HepG2 (cell line): ENCODE results near the gene PRIMA1. TPM values are rescaled to one million over a fixed set of nuclear protein-coding genes. Genes with fewer than 3 reads are reported as not detected.

Source experiments
- EED ChIP-seq: sonication (generic); formaldehyde crosslinking; IDR thresholded peaks from 2 replicates; pipeline ENCODE4 v1.5.0; 2020; ENCODE audit warnings: mild to moderate bottlenecking, missing genetic modification reagents
- EZH2 ChIP-seq: conservative IDR thresholded peaks from 2 replicates; pipeline ENCODE4 v1.6.1; 2012; ENCODE audit warnings: mild to moderate bottlenecking, low read depth, low read length, moderate library complexity
- FOXC1 ChIP-seq: sonication (generic); formaldehyde crosslinking; IDR thresholded peaks from 2 replicates; pipeline ENCODE4 v1.8.0; 2022; ENCODE audit warnings: mild to moderate bottlenecking, missing genetic modification reagents, borderline replicate concordance
- KAT7 ChIP-seq: IDR thresholded peaks from 2 replicates; pipeline ENCODE4 v1.6.1; 2018; ENCODE audit warnings: borderline replicate concordance, missing compliant biosample characterization
- MED8 ChIP-seq: sonication (generic); formaldehyde crosslinking; IDR thresholded peaks from 2 replicates; pipeline ENCODE4 v1.8.1; 2023; ENCODE audit warnings: mild to moderate bottlenecking, missing genetic modification reagents; ENCODE audit not compliant: insufficient replicate concordance
- NCOA1 ChIP-seq: sonication (generic); formaldehyde crosslinking; IDR thresholded peaks from 2 replicates; pipeline ENCODE4 v1.9.0; 2021; ENCODE audit warnings: missing genetic modification reagents
- NONO ChIP-seq, 2 experiments: fragments of 450-650 bp in 1 of 2; sonication (generic) in 1 of 2; formaldehyde crosslinking in 1 of 2; IDR thresholded peaks in 1 of 2; conservative IDR thresholded peaks in 1 of 2; 2 replicates each; pipeline versions ENCODE4 v1.6.1 to v1.8.0; 2017 to 2022; ENCODE audit warnings: mild to moderate bottlenecking in 1 of 2, missing genetic modification reagents in 1 of 2, moderate library complexity in 1 of 2
- RFX3 ChIP-seq: IDR thresholded peaks from 2 replicates; pipeline ENCODE4 v1.6.1; 2016; ENCODE audit warnings: missing biosample characterization, missing genetic modification reagents
- TCF7L2 ChIP-seq: IDR thresholded peaks from 2 replicates; pipeline ENCODE4 v1.6.1; 2011; ENCODE audit warnings: mild to moderate bottlenecking, low read depth, low read length, moderate library complexity
- ZNF234 ChIP-seq: sonication (generic); formaldehyde crosslinking; conservative IDR thresholded peaks from 2 replicates; pipeline ENCODE4 v1.5.1; 2020; ENCODE audit warnings: mild to moderate bottlenecking, missing genetic modification reagents
- ZNF331 ChIP-seq: sonication (generic); formaldehyde crosslinking; IDR thresholded peaks from 2 replicates; pipeline ENCODE4 v1.4.0; 2020; ENCODE audit warnings: missing genetic modification reagents
- ZNF432 ChIP-seq: sonication (generic); formaldehyde crosslinking; IDR thresholded peaks from 2 replicates; pipeline ENCODE4 v1.5.0; 2020; ENCODE audit warnings: missing genetic modification reagents, mild to moderate bottlenecking, borderline replicate concordance
- ZNF441 ChIP-seq: sonication (generic); formaldehyde crosslinking; IDR thresholded peaks from 2 replicates; pipeline ENCODE4 v1.7.0; 2021; ENCODE audit warnings: missing genetic modification reagents, borderline replicate concordance
- ZNF572 ChIP-seq: sonication (generic); formaldehyde crosslinking; IDR thresholded peaks from 2 replicates; pipeline ENCODE4 v1.5.1; 2020; ENCODE audit warnings: mild to moderate bottlenecking, missing genetic modification reagents
- ZNF629 ChIP-seq: sonication (generic); formaldehyde crosslinking; conservative IDR thresholded peaks from 2 replicates; pipeline ENCODE4 v1.5.0; 2020; ENCODE audit warnings: missing genetic modification reagents
- ZNF678 ChIP-seq: sonication (generic); formaldehyde crosslinking; IDR thresholded peaks from 2 replicates; pipeline ENCODE4 v1.4.0; 2020; ENCODE audit warnings: mild to moderate bottlenecking, missing genetic modification reagents
- ZNF709 ChIP-seq: sonication (generic); formaldehyde crosslinking; IDR thresholded peaks from 2 replicates; pipeline ENCODE4 v1.5.0; 2020; ENCODE audit warnings: mild to moderate bottlenecking, missing genetic modification reagents
- ZNF768 ChIP-seq: sonication (generic); formaldehyde crosslinking; IDR thresholded peaks from 2 replicates; pipeline ENCODE4 v1.4.0; 2020; ENCODE audit warnings: missing genetic modification reagents
- polyA plus RNA-seq, 8 experiments: library from polyadenylated mRNA; depleted of rRNA in 3 of 8; stranded (reverse) in 7 of 8; unstranded in 1 of 8; fragments of >200 nt; fragmentation: Illumina TruSeq in 4 of 8; extraction: Trizol in 4 of 8; gene quantifications; 2 replicates each; pipeline versions ENCODE4 v1.2.1 to v1.2.3, GENCODE V29; 2011 to 2016; ENCODE audit warnings: low read depth in 4 of 8, missing spikeins in 1 of 8, mixed read lengths in 1 of 8; ENCODE audit not compliant: insufficient read depth in 1 of 8
- total RNA-seq, 5 experiments: library from RNA; depleted of rRNA; stranded (reverse); fragments of >200 nt; fragmentation: Illumina TruSeq; extraction: Trizol; gene quantifications; 2 replicates each; pipeline ENCODE4 v1.2.3, GENCODE V29; 2016; ENCODE audit warnings: low read depth in 1 of 5
- TF ChIP-seq, protein P1 (sequence below): sonication (generic); formaldehyde crosslinking; IDR thresholded peaks from one replicate; pipeline ENCODE4 v1.5.1; 2020; ENCODE audit warnings: mild to moderate bottlenecking, missing genetic modification reagents; ENCODE audit errors: not compliant biosample characterization
- TF ChIP-seq, protein P2 (sequence below): sonication (generic); formaldehyde crosslinking; IDR thresholded peaks from 2 replicates; pipeline ENCODE4 v1.4.0; 2020; ENCODE audit warnings: low read depth, mild to moderate bottlenecking, missing genetic modification reagents
- TF ChIP-seq, protein P3 (sequence below): IDR thresholded peaks from 2 replicates; pipeline ENCODE4 v1.6.1; 2016; ENCODE audit warnings: low read depth

The PRIMA1 gene
- total and polyA plus RNA-seq, 2 of the 13 experiments (the other 11 are each of a cell fraction or from before 2014, with no cell fraction given), result 2.4 to 3.2 TPM

DNA sequence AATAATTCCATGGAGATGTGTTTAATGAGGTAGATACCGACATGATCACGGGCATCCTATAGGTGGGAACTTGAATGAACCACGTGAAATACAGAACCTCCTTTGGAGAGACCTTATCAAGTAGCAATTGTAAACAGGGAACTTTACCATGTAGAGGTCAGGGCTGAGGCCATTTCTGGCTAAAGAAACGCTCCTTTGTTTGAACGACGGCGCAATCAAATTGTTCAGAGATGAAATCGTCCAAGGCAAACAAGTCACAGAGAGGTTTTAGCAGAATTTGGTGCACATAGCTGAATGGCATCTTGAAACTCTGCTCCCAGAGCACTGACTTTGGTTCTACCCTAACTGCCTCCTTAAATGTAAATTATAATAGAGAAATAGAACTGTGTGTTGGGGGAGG lies 9.8 kb downstream of the PRIMA1 start (continued):
- TF ChIP-seq, protein P1, sequence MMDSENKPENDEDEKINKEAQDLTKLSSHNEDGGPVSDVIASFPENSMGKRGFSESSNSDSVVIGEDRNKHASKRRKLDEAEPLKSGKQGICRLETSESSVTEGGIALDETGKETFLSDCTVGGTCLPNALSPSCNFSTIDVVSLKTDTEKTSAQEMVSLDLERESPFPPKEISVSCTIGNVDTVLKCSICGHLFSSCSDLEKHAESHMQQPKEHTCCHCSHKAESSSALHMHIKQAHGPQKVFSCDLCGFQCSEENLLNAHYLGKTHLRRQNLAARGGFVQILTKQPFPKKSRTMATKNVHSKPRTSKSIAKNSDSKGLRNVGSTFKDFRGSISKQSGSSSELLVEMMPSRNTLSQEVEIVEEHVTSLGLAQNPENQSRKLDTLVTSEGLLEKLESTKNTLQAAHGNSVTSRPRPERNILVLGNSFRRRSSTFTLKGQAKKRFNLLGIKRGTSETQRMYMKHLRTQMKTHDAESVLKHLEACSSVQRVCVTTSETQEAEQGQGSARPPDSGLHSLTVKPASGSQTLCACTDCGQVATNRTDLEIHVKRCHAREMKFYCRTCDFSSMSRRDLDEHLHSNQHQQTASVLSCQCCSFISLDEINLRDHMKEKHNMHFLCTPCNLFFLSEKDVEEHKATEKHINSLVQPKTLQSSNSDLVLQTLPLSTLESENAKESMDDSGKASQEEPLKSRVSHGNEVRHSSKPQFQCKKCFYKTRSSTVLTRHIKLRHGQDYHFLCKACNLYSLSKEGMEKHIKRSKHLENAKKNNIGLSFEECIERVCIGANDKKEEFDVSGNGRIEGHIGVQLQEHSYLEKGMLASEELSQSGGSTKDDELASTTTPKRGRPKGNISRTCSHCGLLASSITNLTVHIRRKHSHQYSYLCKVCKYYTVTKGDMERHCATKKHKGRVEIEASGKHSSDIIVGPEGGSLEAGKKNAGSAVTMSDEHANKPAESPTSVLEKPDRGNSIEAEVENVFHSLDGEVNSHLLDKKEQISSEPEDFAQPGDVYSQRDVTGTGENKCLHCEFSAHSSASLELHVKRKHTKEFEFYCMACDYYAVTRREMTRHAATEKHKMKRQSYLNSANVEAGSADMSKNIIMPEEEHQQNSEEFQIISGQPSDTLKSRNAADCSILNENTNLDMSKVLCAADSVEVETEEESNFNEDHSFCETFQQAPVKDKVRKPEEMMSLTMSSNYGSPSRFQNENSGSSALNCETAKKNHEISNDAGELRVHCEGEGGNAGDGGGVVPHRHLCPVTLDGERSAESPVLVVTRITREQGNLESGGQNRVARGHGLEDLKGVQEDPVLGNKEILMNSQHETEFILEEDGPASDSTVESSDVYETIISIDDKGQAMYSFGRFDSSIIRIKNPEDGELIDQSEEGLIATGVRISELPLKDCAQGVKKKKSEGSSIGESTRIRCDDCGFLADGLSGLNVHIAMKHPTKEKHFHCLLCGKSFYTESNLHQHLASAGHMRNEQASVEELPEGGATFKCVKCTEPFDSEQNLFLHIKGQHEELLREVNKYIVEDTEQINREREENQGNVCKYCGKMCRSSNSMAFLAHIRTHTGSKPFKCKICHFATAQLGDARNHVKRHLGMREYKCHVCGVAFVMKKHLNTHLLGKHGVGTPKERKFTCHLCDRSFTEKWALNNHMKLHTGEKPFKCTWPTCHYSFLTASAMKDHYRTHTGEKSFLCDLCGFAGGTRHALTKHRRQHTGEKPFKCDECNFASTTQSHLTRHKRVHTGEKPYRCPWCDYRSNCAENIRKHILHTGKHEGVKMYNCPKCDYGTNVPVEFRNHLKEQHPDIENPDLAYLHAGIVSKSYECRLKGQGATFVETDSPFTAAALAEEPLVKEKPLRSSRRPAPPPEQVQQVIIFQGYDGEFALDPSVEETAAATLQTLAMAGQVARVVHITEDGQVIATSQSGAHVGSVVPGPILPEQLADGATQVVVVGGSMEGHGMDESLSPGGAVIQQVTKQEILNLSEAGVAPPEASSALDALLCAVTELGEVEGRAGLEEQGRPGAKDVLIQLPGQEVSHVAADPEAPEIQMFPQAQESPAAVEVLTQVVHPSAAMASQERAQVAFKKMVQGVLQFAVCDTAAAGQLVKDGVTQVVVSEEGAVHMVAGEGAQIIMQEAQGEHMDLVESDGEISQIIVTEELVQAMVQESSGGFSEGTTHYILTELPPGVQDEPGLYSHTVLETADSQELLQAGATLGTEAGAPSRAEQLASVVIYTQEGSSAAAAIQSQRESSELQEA (CRISPR knock-in tag), result no peak
- TF ChIP-seq EED (CRISPR knock-in tag) (no peak), ZNF678 (CRISPR knock-in tag) (no peak), NONO (IDR thresholded peaks at IDR 0.05) (no peak), NONO (CRISPR knock-in tag; conservative IDR thresholded peaks at IDR 0.05) (no peak), NCOA1 (CRISPR knock-in tag) (no peak), RFX3 (CRISPR knock-in tag) (no peak), KAT7 (no peak), ZNF629 (CRISPR knock-in tag) (no peak), TCF7L2 (no peak), ZNF768 (CRISPR knock-in tag) (no peak), EZH2 (no peak), ZNF441 (CRISPR knock-in tag) (no peak), ZNF709 (no peak), FOXC1 (CRISPR knock-in tag) (no peak), ZNF331 (peak; percentile 80; the same call in 1 of the 2 replicates), ZNF572 (CRISPR knock-in tag) (no peak), ZNF234 (no peak), MED8 (CRISPR knock-in tag) (no peak), ZNF432 (no peak)
- TF ChIP-seq, protein P2, sequence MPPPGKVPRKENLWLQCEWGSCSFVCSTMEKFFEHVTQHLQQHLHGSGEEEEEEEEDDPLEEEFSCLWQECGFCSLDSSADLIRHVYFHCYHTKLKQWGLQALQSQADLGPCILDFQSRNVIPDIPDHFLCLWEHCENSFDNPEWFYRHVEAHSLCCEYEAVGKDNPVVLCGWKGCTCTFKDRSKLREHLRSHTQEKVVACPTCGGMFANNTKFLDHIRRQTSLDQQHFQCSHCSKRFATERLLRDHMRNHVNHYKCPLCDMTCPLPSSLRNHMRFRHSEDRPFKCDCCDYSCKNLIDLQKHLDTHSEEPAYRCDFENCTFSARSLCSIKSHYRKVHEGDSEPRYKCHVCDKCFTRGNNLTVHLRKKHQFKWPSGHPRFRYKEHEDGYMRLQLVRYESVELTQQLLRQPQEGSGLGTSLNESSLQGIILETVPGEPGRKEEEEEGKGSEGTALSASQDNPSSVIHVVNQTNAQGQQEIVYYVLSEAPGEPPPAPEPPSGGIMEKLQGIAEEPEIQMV (CRISPR knock-in tag), result no peak
- TF ChIP-seq, protein P3, sequence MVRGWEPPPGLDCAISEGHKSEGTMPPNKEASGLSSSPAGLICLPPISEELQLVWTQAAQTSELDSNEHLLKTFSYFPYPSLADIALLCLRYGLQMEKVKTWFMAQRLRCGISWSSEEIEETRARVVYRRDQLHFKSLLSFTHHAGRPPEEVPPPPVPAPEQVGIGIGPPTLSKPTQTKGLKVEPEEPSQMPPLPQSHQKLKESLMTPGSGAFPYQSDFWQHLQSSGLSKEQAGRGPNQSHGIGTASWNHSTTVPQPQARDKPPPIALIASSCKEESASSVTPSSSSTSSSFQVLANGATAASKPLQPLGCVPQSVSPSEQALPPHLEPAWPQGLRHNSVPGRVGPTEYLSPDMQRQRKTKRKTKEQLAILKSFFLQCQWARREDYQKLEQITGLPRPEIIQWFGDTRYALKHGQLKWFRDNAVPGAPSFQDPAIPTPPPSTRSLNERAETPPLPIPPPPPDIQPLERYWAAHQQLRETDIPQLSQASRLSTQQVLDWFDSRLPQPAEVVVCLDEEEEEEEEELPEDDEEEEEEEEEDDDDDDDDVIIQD (CRISPR knock-in tag), result peak; percentile 80
